NCI-H187 treated with DMSO at 0.1 percent for 48 hours (cell line): Measurements from ENCODE around the gene FAM107B.

Experiments
- DNase-seq: peaks from one replicate; lab custom pipeline; 2025; lab: John Stamatoyannopoulos, UW

Gene FAM107B

DNA sequence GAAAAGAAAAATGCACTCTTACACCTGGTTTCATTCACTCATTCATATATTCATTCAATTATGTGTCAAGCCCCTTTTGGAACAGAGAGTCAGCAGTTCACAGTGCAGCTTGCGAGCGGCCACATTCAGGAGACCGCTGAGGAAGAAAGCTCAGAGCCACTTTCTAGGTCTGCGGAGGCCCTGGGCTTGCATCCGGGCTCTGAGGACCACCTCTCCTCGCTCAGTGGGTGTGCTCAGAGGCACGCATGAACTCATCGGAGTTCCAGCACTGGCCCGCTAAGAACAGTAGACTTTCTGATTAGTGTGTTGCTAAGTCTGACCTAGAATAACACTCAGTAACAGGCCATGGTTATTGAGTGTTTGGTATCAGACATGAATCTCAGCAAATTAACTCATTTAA, 1.8 kb upstream of the FAM107B start:
- no peak for DNase-seq

DNA sequence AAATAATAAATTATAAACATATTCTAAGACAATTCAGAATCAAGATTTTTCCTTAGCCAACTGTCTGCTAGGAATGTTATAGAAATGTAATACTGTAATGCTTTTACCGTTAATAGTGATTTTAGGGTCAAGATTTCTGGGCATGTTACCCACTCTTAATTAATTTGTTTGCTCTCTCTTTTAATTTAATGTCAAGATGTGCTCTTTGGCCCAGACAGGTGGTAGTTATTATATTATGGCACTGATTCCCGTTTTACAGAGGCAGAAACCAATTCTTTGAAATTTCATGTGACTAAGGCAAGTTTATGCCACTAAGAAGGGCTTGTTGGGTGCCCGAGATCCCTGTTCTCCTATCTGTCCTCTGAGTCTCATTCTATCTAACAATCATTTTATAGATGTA, 959 bp upstream of the FAM107B start:
- DNase-seq = no peak

DNA sequence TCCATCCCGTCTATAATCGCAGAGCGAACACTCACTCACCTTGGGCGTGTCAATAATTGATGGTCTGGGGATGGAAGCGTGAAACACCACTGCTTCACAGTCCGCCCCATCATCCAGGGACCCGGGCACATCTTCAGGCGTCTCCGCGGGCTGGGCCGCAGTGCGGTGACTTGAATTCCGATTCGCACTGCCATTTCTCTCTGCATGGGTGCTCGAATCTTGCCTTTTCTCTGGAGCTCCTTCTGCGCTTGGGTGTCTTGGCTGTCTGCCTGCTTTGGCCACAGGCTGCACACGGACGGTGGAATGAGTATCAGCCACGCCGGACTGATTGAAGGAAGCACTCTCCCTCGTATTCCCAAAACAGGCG, 500 bp downstream of the FAM107B start:
- no peak for DNase-seq

DNA sequence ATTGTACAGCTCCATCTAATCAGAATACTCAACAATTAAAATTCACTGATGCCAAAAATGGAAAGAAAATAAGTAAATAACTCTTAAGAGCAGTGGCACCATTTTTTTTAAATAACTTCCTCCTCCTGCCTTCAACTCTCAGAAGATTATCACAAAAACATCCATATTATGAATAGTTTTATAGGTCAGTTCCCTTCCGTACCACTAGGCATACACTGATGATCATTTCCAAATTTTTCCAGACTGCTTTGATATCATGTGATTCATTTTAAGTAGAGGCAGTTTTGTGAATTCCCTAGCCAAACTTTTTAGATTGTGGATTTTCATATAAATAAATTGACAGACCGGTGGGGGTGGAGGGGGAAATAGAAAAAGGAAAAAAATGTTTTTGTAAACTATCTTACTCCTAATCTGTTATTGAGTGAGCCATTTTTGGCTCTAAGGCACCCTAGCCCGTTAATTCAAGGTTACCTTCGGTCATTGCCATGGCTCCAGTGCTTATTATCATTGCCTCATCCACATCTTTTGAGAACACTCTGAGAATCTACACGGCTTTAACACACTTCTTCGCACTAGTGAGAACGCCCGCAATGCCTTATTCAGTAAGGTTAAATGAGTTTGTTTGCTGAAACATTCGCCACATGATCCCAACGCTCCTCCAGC, 1.0 kb downstream of the FAM107B start:
- no peak for DNase-seq

DNA sequence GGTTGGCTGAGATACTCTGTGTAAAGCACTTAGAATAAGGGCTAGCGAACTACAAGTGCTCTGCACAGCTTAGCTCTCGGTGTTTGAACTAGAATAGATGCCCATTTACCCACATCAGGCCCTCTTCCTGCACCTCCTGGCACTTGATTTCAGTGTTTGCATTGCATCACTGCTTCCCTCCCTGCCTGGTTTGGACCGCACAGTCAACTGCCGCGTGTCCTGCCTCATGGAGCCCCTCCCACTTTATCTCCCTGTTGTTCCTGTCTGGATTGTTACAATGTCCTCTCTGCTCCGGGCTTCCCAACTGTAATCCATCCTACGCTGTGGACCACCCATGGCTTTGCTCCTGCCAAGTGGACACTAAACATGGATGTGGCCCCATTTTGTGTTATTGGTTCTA, 2.3 kb downstream of the FAM107B start:
- DNase-seq = no peak

DNA sequence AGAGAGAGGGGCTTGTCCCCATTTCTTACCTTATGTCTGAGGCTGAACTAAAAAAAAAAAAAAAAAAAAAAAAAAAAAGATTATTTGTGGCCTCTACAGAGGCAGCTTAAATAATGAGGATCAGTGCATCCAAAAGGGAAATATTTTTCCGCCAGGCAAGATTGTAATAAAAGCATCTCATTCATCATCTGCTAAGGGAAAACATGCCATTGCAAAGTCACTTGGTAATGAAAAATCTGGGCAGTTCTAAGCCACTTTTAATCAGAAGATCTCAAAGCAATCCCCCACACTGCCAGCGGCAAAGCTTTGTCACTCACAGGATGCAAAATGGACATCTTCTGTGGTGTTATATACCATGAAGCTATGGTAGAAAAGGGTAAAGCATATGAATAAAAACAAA, 3.8 kb downstream of the FAM107B start:
- no peak for DNase-seq

DNA sequence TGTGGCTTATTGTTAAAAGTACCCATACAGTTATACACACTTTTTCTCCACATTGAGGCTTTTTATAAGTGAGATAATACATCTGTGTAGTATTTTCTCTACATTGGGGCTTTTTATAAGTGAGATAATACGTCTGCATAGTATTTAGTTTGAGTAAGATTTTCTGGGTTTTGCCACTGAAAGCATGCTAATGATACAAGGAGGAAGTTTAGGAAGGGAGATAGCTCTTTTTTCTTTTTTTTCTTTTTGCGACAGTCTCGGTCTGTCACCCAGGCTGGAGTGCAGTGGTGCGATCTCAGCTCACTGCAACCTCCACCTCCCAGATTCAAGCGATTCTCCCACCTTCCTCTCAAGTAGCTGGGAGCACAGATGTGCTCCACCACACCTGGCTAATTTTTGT, 13.3 kb downstream of the FAM107B start:
- DNase-seq = no peak

DNA sequence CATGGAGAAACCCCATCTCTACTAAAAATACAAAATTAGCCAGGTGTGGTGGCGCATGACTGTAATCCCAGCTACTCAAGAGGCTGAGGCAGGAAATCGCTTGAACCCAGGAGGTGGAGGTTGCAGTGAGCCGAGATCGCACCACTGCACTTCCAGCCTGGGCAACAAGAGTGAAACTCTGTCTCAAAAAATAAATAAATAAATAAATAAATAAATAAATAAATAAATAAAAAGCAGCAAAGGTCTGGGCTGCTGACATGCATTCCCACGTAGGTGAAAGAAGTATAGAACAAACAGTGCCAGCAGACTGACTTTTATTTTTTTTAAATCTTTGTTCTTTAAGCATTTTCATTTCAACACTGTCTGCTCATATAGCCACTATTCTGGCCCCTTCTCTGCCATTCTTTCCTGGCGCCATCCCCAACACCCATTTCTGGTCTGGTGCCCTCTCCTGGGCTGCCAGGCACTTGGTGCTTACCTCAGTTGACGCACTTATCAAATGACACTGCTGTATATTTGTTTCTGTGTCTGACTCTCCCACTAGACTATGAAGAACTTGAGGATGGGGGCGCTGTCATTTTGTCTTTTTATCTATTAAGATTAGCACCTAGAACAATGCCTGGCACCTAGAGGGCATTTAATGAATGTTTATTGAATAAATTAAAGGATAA, 15.6 kb downstream of the FAM107B start:
- DNase-seq = no peak

DNA sequence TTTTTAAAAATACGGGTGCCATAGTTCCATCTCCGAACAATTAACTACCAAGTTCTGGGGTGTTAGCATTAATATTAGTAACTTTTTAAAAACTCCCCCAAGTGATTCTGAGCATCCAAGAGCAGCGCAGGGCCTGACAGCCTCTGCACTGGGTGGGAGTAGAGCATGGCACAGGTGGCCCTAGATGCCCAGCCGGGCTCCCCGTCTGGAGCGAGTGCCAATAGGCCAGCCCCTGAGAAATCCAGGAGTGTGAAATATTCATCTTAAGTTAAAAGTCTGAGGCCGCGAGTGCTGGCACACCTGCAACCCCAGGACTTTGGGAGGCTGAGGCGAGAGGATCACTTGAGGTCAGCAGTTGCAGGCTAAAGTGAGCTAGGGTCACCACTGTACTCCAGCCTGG, 16.2 kb downstream of the FAM107B start:
- DNase-seq = no peak

DNA sequence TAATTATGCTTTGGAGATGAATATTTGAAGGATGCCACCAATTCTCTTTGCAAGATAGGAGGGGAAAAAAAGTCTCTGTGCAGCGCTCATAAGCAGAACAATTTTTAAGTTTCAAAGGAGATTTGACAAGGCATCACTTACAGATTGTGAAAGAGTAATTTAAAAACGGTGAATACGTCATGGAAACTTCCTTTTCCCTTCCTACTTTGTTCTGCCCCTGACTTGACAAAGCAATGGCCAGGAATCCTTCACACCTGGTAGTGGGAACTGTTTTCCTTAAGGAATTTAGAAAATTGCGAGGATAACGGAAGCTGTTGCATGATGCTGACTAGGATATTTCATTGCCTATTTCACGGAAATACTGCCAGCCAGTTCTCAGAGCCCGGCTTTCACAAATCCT, 16.7 kb downstream of the FAM107B start:
- DNase-seq = no peak

DNA sequence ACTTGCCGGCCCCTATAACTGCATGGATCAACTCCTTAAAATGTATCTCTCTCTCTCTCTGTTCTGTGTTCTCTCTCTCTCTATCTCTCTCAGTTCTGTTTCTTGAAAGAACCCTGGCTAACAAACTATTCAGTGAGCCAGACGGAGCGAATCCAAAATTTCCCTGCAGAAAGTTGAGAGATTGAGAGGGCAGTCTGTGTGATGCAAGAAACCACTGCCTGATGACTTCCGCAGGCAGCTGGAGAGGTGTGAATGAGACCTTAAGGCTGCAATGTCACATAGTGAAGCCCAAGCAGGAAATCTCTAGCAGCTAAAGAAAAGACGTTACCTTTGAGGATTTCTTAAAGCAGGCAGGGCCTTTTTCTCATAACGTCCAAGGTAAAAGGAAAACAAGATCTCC, 17.3 kb downstream of the FAM107B start:
- DNase-seq = no peak

DNA sequence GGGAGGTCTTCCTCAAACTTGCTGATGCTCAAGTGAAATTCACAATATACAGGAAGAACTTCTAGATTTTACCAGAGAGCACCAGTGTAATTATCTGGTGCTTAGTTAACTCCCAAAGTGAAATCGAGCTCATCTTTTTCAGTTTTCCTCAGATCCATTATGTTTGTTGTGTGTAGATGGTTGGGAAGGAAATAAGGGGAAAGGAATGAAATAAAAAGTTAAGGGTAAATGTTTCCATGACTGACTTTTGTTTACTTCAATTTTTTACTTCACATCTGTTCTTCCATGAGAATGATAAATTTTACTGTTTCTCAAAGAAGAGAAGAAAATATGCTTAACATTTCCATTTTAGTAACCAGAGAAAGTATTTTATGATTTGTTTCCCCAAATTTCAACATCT, 21.3 kb downstream of the FAM107B start:
- no peak for DNase-seq

DNA sequence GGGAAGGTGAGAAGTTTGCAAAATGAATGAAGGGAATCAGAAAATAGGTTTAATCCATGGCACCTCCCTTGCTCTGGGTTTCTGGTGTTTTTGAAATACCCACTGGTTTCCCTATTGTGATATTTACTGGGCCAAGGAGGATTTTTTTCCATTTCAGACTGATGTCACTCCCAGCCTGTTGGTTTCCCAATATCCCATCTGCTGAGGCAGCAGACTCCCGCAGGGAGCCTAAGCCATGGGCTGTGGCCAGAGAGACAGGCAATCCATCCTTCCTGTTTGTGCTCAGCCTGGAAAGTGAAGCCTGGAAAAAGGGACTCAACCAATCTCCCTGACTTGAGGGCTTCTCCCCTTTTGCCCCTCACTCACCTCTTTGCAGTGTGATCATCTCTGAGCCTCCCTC, 22.8 kb downstream of the FAM107B start:
- DNase-seq = no peak

DNA sequence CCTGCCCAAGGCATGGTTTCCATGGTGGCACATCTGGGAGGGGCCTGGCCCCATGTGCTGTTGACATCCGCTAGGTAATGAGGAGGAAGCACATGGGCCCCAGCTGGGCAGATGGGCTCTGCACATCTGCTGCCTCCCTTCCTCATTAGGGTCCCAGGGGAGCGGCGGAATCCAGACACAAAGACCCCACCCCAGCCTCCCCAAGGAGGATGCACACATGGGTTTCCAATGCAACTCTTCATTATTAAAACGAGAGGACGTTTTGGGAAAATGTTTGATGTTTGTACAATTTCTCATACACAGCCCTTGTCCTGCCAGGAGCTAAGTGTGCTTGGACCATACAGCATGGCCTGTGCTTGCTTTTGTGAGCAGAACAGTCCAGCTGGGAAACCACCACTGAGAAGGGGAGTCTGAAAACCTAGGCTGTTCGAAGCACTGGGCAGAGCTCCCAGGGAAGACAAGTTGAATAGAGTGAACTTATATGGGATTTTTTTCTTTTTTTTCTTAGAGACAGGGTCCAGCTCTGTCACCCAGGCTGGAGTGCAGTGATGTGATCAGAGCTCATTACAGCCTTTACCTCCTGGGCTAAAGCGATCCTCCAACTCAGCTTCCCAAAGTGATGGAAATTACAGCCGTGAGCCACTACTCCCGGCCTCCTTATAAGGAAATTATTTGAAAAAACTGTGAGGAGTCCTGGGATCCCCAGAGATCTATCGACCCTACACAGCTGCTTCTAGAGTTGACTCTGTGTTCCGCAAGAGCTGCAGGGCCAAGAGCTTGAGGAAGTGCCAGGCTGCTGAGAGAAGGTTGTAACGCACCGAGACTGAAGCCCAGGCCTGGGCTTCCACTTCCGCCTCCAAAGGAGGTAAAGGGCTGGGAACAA, 23.4 kb downstream of the FAM107B start:
- no peak for DNase-seq

DNA sequence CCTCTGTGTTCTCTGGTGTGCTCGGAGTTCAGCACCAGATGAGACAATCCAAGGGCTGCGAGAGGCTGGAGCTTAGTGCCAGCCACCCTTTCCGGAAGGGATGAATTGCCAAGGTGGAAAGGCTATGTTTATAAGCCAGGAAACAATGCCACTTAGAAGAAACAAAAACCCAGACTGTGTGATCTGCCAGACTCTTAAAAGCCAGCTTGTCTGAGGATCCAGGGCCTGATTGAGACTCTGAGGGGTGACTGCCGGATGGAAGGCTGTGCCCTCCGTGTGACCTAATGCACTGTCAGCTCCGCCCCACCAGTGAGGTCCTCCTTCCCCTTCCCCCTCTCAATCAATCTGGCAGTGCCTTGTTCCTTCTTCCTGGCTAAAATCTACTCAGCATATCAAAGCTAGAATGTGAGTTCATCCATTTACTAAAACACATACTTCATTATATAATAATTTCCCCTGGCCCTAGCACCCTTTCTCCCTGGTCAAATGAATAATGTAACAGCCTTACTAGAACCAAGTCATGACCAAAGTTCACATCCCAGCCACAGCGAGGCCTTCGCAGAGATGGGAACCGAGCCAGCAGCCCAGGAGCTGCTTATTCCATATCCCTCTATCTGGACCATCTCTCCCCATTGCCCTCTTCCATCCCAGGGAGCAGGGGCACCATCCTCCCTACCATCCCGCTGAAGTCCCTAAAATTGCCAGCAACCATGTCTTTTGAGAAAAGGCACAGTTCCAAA, 25.5 kb downstream of the FAM107B start:
- DNase-seq = no peak

DNA sequence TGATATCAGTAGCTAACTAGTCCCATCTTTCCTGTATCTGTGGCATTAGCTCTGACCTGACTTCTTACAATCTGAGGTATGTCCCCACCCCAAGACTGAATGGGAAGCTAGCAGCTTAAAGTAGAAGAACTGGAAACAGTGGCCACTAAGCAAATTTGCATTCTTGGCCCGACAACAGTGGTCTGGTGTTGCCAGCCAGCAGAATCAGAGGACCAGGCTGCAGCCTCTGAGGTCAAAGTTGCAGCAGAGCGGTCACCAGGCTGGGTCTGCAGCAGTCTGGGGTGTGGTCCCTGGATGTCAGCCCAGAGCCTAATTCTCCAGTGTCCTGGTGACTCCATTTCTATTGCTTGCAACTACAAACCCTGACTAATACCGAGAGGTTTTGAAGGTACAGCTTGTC, 26.3 kb downstream of the FAM107B start:
- DNase-seq = no peak

DNA sequence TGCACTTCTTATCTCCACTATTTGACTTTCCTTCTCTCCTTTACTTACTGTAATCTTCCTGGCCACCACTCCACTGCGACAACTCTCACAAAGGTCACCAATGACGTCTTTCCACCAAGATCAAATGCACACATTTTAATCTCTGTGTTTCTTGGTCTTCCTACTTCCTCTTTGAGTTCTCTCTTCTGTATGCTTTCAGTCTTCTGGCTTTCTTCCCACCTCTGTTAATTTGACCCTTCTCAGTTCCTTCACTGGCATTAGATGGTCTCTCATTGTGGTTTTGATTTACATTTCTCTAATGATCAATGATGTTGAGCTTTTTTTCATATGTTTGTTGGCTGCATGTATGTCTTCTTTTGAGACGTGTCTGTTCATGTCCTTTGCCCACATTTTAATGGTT, 31.9 kb downstream of the FAM107B start:
- DNase-seq = no peak

DNA sequence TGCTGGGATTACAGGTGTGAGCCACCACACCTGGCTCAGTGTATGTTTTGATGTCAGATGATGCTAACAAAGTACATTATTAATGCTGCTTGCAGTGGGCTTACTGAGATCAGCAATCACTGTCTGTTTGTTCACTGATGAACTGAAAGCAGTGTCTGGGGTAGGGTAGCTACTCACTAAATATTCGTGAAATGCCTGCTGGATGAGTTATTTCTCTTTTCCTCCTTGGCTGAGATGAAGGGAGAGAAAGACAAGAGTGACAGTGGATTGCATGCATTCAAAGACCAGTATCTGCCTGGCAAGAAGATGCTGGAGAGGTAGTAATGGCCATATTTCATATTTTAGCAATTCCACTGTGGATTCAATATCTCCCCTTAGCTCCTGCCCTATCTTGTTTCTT, 32.3 kb downstream of the FAM107B start:
- no peak for DNase-seq

DNA sequence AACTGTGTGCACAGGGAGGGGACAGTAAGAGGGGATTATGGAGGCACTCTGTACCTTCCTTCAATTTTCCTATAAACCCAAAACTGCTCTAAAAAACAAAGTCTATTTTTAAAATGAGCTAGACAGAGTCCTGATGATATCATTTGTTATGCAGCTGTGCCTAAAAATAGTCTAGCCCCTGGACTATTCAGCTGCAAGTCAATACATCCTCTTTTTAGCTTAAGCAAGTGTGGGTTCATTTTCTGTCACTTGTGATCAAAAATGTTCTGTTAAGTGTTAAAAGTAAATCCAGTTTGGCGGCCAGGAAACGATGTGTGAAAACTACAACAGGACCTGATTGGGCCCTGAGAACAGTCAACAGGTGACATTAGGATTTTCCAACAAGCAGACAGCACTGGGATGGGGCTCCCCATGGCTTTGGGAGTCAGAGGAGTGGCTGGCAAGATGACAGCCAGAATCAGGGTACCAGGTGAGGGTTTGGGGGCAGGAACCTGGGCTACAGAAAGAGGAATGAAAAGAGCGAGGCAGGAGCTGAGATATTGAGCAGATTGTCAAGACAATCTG, 33.9 kb downstream of the FAM107B start:
- no peak for DNase-seq

DNA sequence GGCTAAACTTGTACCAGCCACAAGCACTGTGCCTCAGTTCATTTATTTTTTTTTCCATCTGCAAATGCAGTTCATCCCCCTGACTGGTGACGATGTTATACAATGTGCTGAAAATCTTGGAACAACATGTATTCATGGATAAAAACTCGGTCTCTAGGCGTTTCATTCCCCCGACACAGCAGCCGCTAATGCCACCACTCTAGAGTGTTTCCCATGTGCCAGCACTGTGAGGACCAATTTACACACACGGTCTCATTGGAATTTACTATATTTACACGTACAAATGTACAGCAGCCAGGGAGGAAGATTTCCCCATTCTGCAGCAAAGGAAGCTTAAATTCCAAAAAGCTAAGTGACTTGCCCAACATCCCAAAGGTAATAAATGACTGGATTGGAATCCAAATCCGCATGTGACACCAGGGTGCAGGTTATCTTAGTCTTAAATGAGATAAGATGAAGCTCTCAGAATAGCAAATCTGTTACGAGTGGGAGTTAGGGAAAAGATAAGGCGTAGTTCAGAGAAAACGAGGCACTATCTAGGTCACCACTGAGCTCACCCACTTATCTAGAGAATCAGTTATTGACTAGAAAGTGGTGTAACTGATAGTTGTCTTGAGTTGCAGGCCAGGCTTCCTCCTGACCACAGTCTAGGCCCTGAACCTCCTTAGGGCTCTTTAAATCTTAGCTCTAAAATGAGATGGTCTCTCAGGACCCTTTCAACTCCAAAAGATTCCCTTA, 36.7 kb downstream of the FAM107B start:
- no peak for DNase-seq

DNA sequence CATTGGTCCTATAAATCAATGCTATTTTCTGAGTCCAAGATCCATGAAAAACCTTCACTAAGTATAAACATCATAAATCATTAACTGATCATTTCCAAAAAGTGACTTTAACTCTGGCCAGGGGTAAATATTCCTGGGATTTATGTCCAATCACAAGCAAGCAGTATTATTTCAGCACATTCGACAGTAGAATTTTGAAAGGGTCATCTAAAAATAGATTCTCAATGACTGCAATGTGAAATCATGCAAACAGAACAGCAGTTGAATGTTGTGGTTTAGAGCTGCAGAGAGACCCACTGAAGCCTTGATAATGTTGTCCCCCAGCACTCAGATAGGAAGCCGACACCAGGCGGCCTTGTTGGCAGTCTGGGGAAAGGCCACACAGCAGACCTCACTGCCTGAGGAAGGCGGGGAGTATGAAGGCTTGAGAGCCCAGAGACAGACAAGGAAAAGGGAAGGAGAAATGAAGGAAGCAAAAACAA, 38.1 kb downstream of the FAM107B start:
- DNase-seq = no peak
